ENCODE data around the gene BRD1. TPM values are rescaled to one million over a fixed set of nuclear protein-coding genes. Genes with fewer than 3 reads are reported as not detected.

The BRD1 gene
- polyA plus RNA-seq, 1 donor from 2014 or later: 79.3 TPM

GRCh38 chr22:49761836-49762235, 65.8 kb downstream of the BRD1 start:
- H3K9me3 ChIP-seq (ENCODE audit: low read length): peaks cover 3% of the 10 kb centered on the region
- H3K27ac ChIP-seq (ENCODE audit: low read length): no peak overlapping the region
- TF ChIP-seq SMC3 (conservative IDR thresholded peaks at IDR 0.05; ENCODE audit: poor library complexity) (no peak), TAF1 (IDR thresholded peaks at IDR 0.05; ENCODE audit: low read depth) (no peak), CTCF (IDR thresholded peaks at IDR 0.05; ENCODE audit: poor library complexity, severe bottlenecking) (no peak), REST (IDR thresholded peaks at IDR 0.05; ENCODE audit: borderline replicate concordance) (no peak)
- no peaks in the 10 kb centered on the region for H3K9me2 ChIP-seq (ENCODE audit: insufficient read depth, low read length)
- no peak overlapping the region for H3K4me3 ChIP-seq (ENCODE audit: low read length)
- no peaks in the 10 kb centered on the region for H3F3A ChIP-seq (ENCODE audit: insufficient read depth, low read length, poor library complexity, severe bottlenecking)
- H3K9ac ChIP-seq (ENCODE audit: low read length): no peak overlapping the region
- H3K4me2 ChIP-seq (ENCODE audit: low read length): no peak overlapping the region
- H3K27me3 ChIP-seq (ENCODE audit: insufficient read depth, low read depth, low read length): no peaks in the 10 kb centered on the region
- no peak overlapping the region for H2AFZ ChIP-seq (ENCODE audit: low read depth, low read length)
- H4K20me1 ChIP-seq (ENCODE audit: insufficient read depth): no peaks in the 10 kb centered on the region
- H3K79me2 ChIP-seq (replicated peaks; ENCODE audit: insufficient read depth, low read length): no peaks in the 10 kb centered on the region
- H3K36me3 ChIP-seq (ENCODE audit: insufficient read depth, low read length): no peaks in the 10 kb centered on the region

GRCh38 chr22:49760630-49761571, 66.8 kb downstream of the BRD1 start:
- Histone ChIP-seq H3K4me2 (ENCODE audit: low read length) (no peak overlapping the region), H3K27ac (ENCODE audit: low read length) (no peak overlapping the region), H3K9me3 (ENCODE audit: low read length) (peaks cover 5% of the 10 kb centered on the region), H3K9ac (ENCODE audit: low read length) (no peak overlapping the region), H3K36me3 (ENCODE audit: insufficient read depth, low read length) (no peaks in the 10 kb centered on the region), H3F3A (ENCODE audit: insufficient read depth, low read length, poor library complexity, severe bottlenecking) (no peaks in the 10 kb centered on the region), H3K27me3 (ENCODE audit: insufficient read depth, low read depth, low read length) (no peaks in the 10 kb centered on the region), H3K9me2 (ENCODE audit: insufficient read depth, low read length) (no peaks in the 10 kb centered on the region), H3K79me2 (replicated peaks; ENCODE audit: insufficient read depth, low read length) (no peaks in the 10 kb centered on the region), H2AFZ (ENCODE audit: low read depth, low read length) (no peak overlapping the region), H4K20me1 (ENCODE audit: insufficient read depth) (no peaks in the 10 kb centered on the region), H3K4me3 (ENCODE audit: low read length) (no peak overlapping the region)
- no peak for TF ChIP-seq REST (IDR thresholded peaks at IDR 0.05; ENCODE audit: borderline replicate concordance)
- no peak for TF ChIP-seq CTCF (IDR thresholded peaks at IDR 0.05; ENCODE audit: poor library complexity, severe bottlenecking)
- no peak for TF ChIP-seq POLR2AphosphoS5 (IDR thresholded peaks at IDR 0.05)
- TF ChIP-seq SMC3 (conservative IDR thresholded peaks at IDR 0.05; ENCODE audit: poor library complexity): no peak
- no peak for TF ChIP-seq EZH2 (IDR thresholded peaks at IDR 0.05; ENCODE audit: borderline replicate concordance, insufficient read depth, low read length, poor library complexity, severe bottlenecking)
- TF ChIP-seq MXI1 (conservative IDR thresholded peaks at IDR 0.05; ENCODE audit: poor library complexity, severe bottlenecking): no peak
- no peak for TF ChIP-seq TAF1 (IDR thresholded peaks at IDR 0.05; ENCODE audit: low read depth)
- no peak for TF ChIP-seq EP300 (conservative IDR thresholded peaks at IDR 0.05; ENCODE audit: poor library complexity, severe bottlenecking)
- TF ChIP-seq RAD21 (conservative IDR thresholded peaks at IDR 0.05): no peak

All from neural cell (in vitro differentiated cells).